Cardiac septum (tissue), 1 donor: ENCODE measurements around the gene PCDHB7. TPM values are rescaled to one million over a fixed set of nuclear protein-coding genes. Genes with fewer than 3 reads are reported as not detected.
"Not testable (repeated sequence)": the region's sequence is repeated elsewhere in the genome, so short reads cannot be mapped to it uniquely, and the experiment has no call there.

Source experiments
- DNase-seq: peaks from one replicate; pipeline ENCODE4 v3.0.0-alpha.2; 2020; ENCODE audit warnings: low spot score
- intact Hi-C: fragments of 100-400 bp; cut with DNase I; formaldehyde crosslinking; loops from one replicate; pipeline ENCODE4 v1.14.0; 2022
- total RNA-seq: library from RNA; stranded (reverse); fragmentation: NEBNext Ultra II Directional; extraction: Animal tissue kit (Norgen Biotek cat#: 25700); gene quantifications from one replicate; pipeline ENCODE4 v1.2.1, GENCODE V29; 2021
- donor health status: DM: no; HTN: no; CAD: no.

Gene PCDHB7
- total RNA-seq, 1 donor from 2014 or later: 0.67 TPM

- intact Hi-C loops, DNase-seq: not testable (repeated sequence)
Measured at GRCh38 chr5:141179371-141179770, 6.9 kb downstream of the PCDHB7 start.

- DNase-seq, intact Hi-C loops: not testable (repeated sequence)
Measured at GRCh38 chr5:141179876-141180275, 7.4 kb downstream of the PCDHB7 start.

GRCh38 chr5:141180313-141180712, 7.9 kb downstream of the PCDHB7 start:
- intact Hi-C loops: no loop called here

GRCh38 chr5:141182248-141182647, 9.8 kb downstream of the PCDHB7 start, which contains the start of gene PCDHB16:
PCDHB16 (plus strand) TSS chr5:141182387; CDS start chr5:141182560, 173 bp downstream.
- intact Hi-C loops: no loop called here
- DNase-seq: no peak

More at GRCh38 chr5:141180313-141180712, 7.9 kb downstream of the PCDHB7 start:
- DNase-seq: no peak

- DNase-seq, intact Hi-C loops: not testable (repeated sequence)
Measured at GRCh38 chr5:141184117-141184855, 11.8 kb downstream of the PCDHB7 start.

- intact Hi-C loops: no loop called here
- no peak for DNase-seq
Measured at GRCh38 chr5:141186897-141187512, 14.6 kb downstream of the PCDHB7 start, which contains the start of gene PCDHB9. PCDHB9 (plus strand) TSS chr5:141187161; CDS start chr5:141187319, 158 bp downstream.

- DNase-seq, intact Hi-C loops: not testable (repeated sequence)
Measured at GRCh38 chr5:141188682-141189081, 16.2 kb downstream of the PCDHB7 start.

- intact Hi-C loops, DNase-seq: not testable (repeated sequence)
Measured at GRCh38 chr5:141189131-141189530, 16.7 kb downstream of the PCDHB7 start.

- intact Hi-C loops: no loop called here
- DNase-seq: no peak
Measured at GRCh38 chr5:141192110-141192725, 19.8 kb downstream of the PCDHB7 start, which contains the start of gene PCDHB10. PCDHB10 (plus strand) TSS chr5:141192353; CDS start chr5:141192553, 200 bp downstream.

GRCh38 chr5:141194332-141194731, 21.9 kb downstream of the PCDHB7 start:
- intact Hi-C loops, DNase-seq: not testable (repeated sequence)

- no peak for DNase-seq
- intact Hi-C loops: no loop called here
Measured at GRCh38 chr5:141196363-141196762, 23.9 kb downstream of the PCDHB7 start.

GRCh38 chr5:141199359-141200235, 27.2 kb downstream of the PCDHB7 start, which contains the start of gene PCDHB11:
PCDHB11 (plus strand) TSS chr5:141199627; CDS start chr5:141199775, 148 bp downstream.
- intact Hi-C loops: no loop called here
- DNase-seq: no peak

- DNase-seq, intact Hi-C loops: not testable (repeated sequence)
Measured at GRCh38 chr5:141201126-141201525, 28.7 kb downstream of the PCDHB7 start.

- intact Hi-C loops: not testable (repeated sequence)
Measured at GRCh38 chr5:141201646-141202045, 29.2 kb downstream of the PCDHB7 start.

GRCh38 chr5:141208478-141208877, 36.0 kb downstream of the PCDHB7 start, which contains the start of gene PCDHB12:
PCDHB12 (plus strand) TSS chr5:141208719; CDS start chr5:141208908, 189 bp downstream.
- DNase-seq: no peak
- intact Hi-C loops: no loop called here

More at GRCh38 chr5:141201646-141202045, 29.2 kb downstream of the PCDHB7 start:
- DNase-seq: not testable (repeated sequence)

- DNase-seq, intact Hi-C loops: not testable (repeated sequence)
Measured at GRCh38 chr5:141210281-141210680, 37.8 kb downstream of the PCDHB7 start.

GRCh38 chr5:141210849-141211248, 38.4 kb downstream of the PCDHB7 start:
- intact Hi-C loops, DNase-seq: not testable (repeated sequence)

GRCh38 chr5:141213656-141214339, 41.4 kb downstream of the PCDHB7 start, which contains the start of gene PCDHB13:
PCDHB13 (plus strand) TSS chr5:141213919; CDS start chr5:141214124, 205 bp downstream.
- intact Hi-C loops, DNase-seq: not testable (repeated sequence)
